OCI-M1 (cell line): ENCODE results near the gene ATP6AP1.

Source experiments
- DNase-seq: peaks from one replicate; lab custom pipeline; 2025; lab: John Stamatoyannopoulos, UW

The ATP6AP1 gene

GRCh38 chrX:154430479-154430878, 2.0 kb downstream of the ATP6AP1 start:
- DNase-seq = peak; percentile 54

GRCh38 chrX:154430916-154431315, 2.4 kb downstream of the ATP6AP1 start:
- peak; percentile 67 for DNase-seq

- peak; percentile 73 for DNase-seq
These were observed 2.9 kb downstream of the ATP6AP1 start for GRCh38 chrX:154431341-154431740.

- no peak for DNase-seq
These were observed 3.7 kb downstream of the ATP6AP1 start for GRCh38 chrX:154432210-154432609.

- DNase-seq = no peak
These were observed 5.1 kb downstream of the ATP6AP1 start for GRCh38 chrX:154433605-154434004.

- no peak for DNase-seq
These were observed 6.1 kb downstream of the ATP6AP1 start for GRCh38 chrX:154434394-154435168.

- no peak for DNase-seq
These were observed 6.8 kb downstream of the ATP6AP1 start for GRCh38 chrX:154435171-154435733.

GRCh38 chrX:154436374-154436982, 8.0 kb downstream of the ATP6AP1 start:
- DNase-seq = no peak

GRCh38 chrX:154436983-154437752, 8.7 kb downstream of the ATP6AP1 start, which contains the start of gene GDI1:
Gene GDI1 (plus strand): TSS chrX:154437154. CDS start chrX:154437255, 101 bp downstream.
- DNase-seq = peak; percentile 51

- DNase-seq = no peak
These were observed 9.8 kb downstream of the ATP6AP1 start for GRCh38 chrX:154437971-154438893.

GRCh38 chrX:154439841-154440240, 11.4 kb downstream of the ATP6AP1 start:
- no peak for DNase-seq

GRCh38 chrX:154440623-154441357, 12.3 kb downstream of the ATP6AP1 start:
- no peak for DNase-seq

- DNase-seq = no peak
These were observed 13.1 kb downstream of the ATP6AP1 start for GRCh38 chrX:154441564-154441963.

GRCh38 chrX:154441984-154442707, 13.7 kb downstream of the ATP6AP1 start:
- DNase-seq = no peak

- peak; percentile 27 for DNase-seq
These were observed 15.0 kb downstream of the ATP6AP1 start for GRCh38 chrX:154443479-154443910.

- peak; percentile 74 for DNase-seq
These were observed 15.7 kb downstream of the ATP6AP1 start, which contains the start of gene FAM50A for GRCh38 chrX:154443992-154444754. Gene FAM50A (plus strand): TSS chrX:154444141. CDS start chrX:154444236, 95 bp downstream.

GRCh38 chrX:154444755-154445246, 16.3 kb downstream of the ATP6AP1 start:
- no peak for DNase-seq

- no peak for DNase-seq
These were observed 17.3 kb downstream of the ATP6AP1 start for GRCh38 chrX:154445776-154446175.

GRCh38 chrX:154446430-154446829, 18.0 kb downstream of the ATP6AP1 start:
- DNase-seq = no peak
